Measurements from ENCODE around the gene CLASRP. TPM values are rescaled to one million over a fixed set of nuclear protein-coding genes. Genes with fewer than 3 reads are reported as not detected.

CLASRP gene
- total and polyA plus RNA-seq, 9 of the 15 experiments (the other 6 are each of a cell fraction or from before 2014, with no cell fraction given), result 0.94 to 86.3 (median 44.0) TPM

GRCh38 chr19:45097776-45098520 is 59.1 kb downstream of the CLASRP start:
- Histone ChIP-seq H3K79me2 (ENCODE audit: control insufficient read depth, insufficient read depth, low read length) (peaks cover 100% of the 10 kb centered on the region), H3K27me3 (ENCODE audit: control insufficient read depth in 2 of 2, insufficient read depth in 2 of 2, low read length in 2 of 2) (no peaks in the 10 kb centered on the region), H3K9me3 (replicated peaks; ENCODE audit: control insufficient read depth, insufficient read depth, low read depth, low read length) (no peaks in the 10 kb centered on the region), H3K4me3 (no peak overlapping the region), H3K36me3 (ENCODE audit: control insufficient read depth, insufficient read depth, low read length) (peaks cover 73% of the 10 kb centered on the region; the same call in 2 of the 3 replicates), H3K27ac (ENCODE audit: extremely low read depth, low read depth, low read length) (peak overlapping the region; percentile 55; the same call in 2 of the 3 replicates), H3K4me2 (ENCODE audit: insufficient read depth, low read length) (peak overlapping the region; percentile 52), H2AFZ (ENCODE audit: low read depth, low read length) (no peak overlapping the region), H3K9me1 (ENCODE audit: control insufficient read depth, insufficient read depth, low read length) (peaks cover 15% of the 10 kb centered on the region), H3K9ac (ENCODE audit: insufficient read depth in 1 of 2, low read depth in 2 of 2, low read length in 2 of 2) (peak overlapping the region; percentile 7 to 59; a peak in 3 of 4 replicates), H3K4me1 (replicated peaks in 1 of 2; ENCODE audit: control insufficient read depth in 2 of 2, insufficient read depth in 2 of 2, low read length in 2 of 2) (peaks cover 48 to 72% of the 10 kb centered on the region in 2 experiments), H4K20me1 (replicated peaks; ENCODE audit: control insufficient read depth, insufficient read depth, low read length) (peaks cover 67% of the 10 kb centered on the region)
- intact Hi-C loops (cut with micrococcal nuclease) (no loop called here), in situ Hi-C loops (cut with MboI) (no loop called here)
- peak; percentile 68 to 90 (median 76) for DNase-seq (ENCODE audit: extremely low read depth in 1 of 4, low spot score in 3 of 4)
- BruUV-seq (replicated peaks), result no TSS peak
- FAIRE-seq, result peak; percentile 97
- ATAC-seq, result peak; percentile 92
- POLR2A ChIA-PET, result interaction anchor here (0.6 to 1.8 kb wide), 6 partner anchors 10 to 24 kb away, joined by 3 to 5 read pairs (median 3); no protein-coding TSS in a partner anchor
- 53% methylated on average over 16 of the region's 16 CpGs for WGBS (ENCODE audit: insufficient coverage, low coverage, missing lambda C conversion rate)
- CTCF ChIA-PET (ENCODE audit: low intra/inter-chr PET ratio), result no interaction called here
- peak; percentile 99 for TF ChIP-seq JUND (IDR thresholded peaks at IDR 0.05; ENCODE audit: borderline replicate concordance, low read depth, low read length)
- TF ChIP-seq JUND (tag; IDR thresholded peaks at IDR 0.05; ENCODE audit: borderline replicate concordance, low read depth, low read length), result peak; percentile 97; the same call in 2 of the 3 replicates
- TF ChIP-seq MBD2 (IDR thresholded peaks at IDR 0.05; ENCODE audit: borderline replicate concordance, low read depth), result no peak
- TF ChIP-seq MCM5 (IDR thresholded peaks at IDR 0.05; ENCODE audit: low read depth), result no peak
- no peak for TF ChIP-seq HMGN3 (IDR thresholded peaks at IDR 0.05; ENCODE audit: borderline replicate concordance, extremely low read depth, insufficient read length, low read depth, low read length)
- no peak for TF ChIP-seq CREB5 (CRISPR knock-in tag; IDR thresholded peaks at IDR 0.05)
- no peak for TF ChIP-seq PRMT5 (CRISPR knock-in tag; IDR thresholded peaks at IDR 0.05)
- TF ChIP-seq ZBED1 (IDR thresholded peaks at IDR 0.05), result no peak
- TF ChIP-seq EP300 (IDR thresholded peaks at IDR 0.05; ENCODE audit: low read length), result peak; percentile 61; the same call in 1 of the 2 replicates
- TF ChIP-seq RBM25 (IDR thresholded peaks at IDR 0.05; ENCODE audit: low read depth, low read length, severe bottlenecking), result no peak
- TF ChIP-seq BHLHE40 (IDR thresholded peaks at IDR 0.05; ENCODE audit: low read length), result peak; percentile 91
- TF ChIP-seq ZNF445 (CRISPR knock-in tag; IDR thresholded peaks at IDR 0.05; ENCODE audit: low read depth), result no peak
- no peak for TF ChIP-seq RUNX1 (IDR thresholded peaks at IDR 0.05; ENCODE audit: low read depth)
- no peak for TF ChIP-seq KDM5B (IDR thresholded peaks at IDR 0.05; ENCODE audit: insufficient replicate concordance, low read depth, low read length)
- peak; percentile 73 for TF ChIP-seq FOS (IDR thresholded peaks at IDR 0.05; ENCODE audit: extremely low read depth, insufficient read length)
- TF ChIP-seq MCM7 (IDR thresholded peaks at IDR 0.05), result no peak
- no peak for TF ChIP-seq ZNF3 (CRISPR knock-in tag; IDR thresholded peaks at IDR 0.05)
- TF ChIP-seq SMAD1 (IDR thresholded peaks at IDR 0.05; ENCODE audit: low read depth, low read length, partially characterized antibody), result no peak
- TF ChIP-seq TCF3 (CRISPR knock-in tag; IDR thresholded peaks at IDR 0.05), result 0 out of 2 replicates have a peak, but pooled peaks have one; percentile 12
- TF ChIP-seq SIX5 (IDR thresholded peaks at IDR 0.05; ENCODE audit: borderline replicate concordance in 1 of 2, insufficient read depth in 1 of 2, low read depth in 1 of 2, low read length in 2 of 2), result no peak
- TF ChIP-seq BCOR (IDR thresholded peaks at IDR 0.05), result no peak
- peak; percentile 31; the same call in 1 of the 2 replicates for TF ChIP-seq MEF2D (tag; conservative IDR thresholded peaks at IDR 0.05; ENCODE audit: low read depth)
- no peak for TF ChIP-seq FUS (optimal IDR thresholded peaks at IDR 0.05; ENCODE audit: low read depth, low read length)
- no peak for TF ChIP-seq TEAD4 (IDR thresholded peaks at IDR 0.05; ENCODE audit: low read length)
- TF ChIP-seq TEAD4 (CRISPR knock-in tag; IDR thresholded peaks at IDR 0.05; ENCODE audit: borderline replicate concordance), result no peak
